Stimulated activated naive B cell treated with anti-CD40 and anti-IgM and Interleukin-4, amounts not matched to agents 10 μg/mL and 1 μg/mL and 100 μg/mL, for 72 hours (primary cell): Measurements from ENCODE around the gene ELSPBP1.
"Not testable (repeated sequence)": the region's sequence is repeated elsewhere in the genome, so short reads cannot be mapped to it uniquely, and the experiment has no call there.

Experiments used
- ATAC-seq, 2 donors: fragments of 150-1000 bp; cut with Tn5 transposase; replicated peaks; 2 replicates each; pipeline ENCODE4 v1.10.0; 2021; ENCODE audit warnings: moderate library complexity in 1 of 2
- DNase-seq: peaks from one replicate; pipeline ENCODE4 v3.0.0; 2021
- H3K27ac Mint-ChIP-seq: one replicate; pipeline ENCODE4 v1.8.0; 2022; ENCODE audit warnings: mild to moderate bottlenecking, mixed read lengths
- H3K27me3 Mint-ChIP-seq, 2 donors: one replicate each; pipeline ENCODE4 v1.8.0; 2022; ENCODE audit warnings: mixed read lengths in 2 of 2
- H3K36me3 Mint-ChIP-seq, 2 donors: one replicate each; pipeline ENCODE4 v1.8.0; 2022; ENCODE audit warnings: mixed read lengths in 2 of 2, mild to moderate bottlenecking in 1 of 2
- H3K4me1 Mint-ChIP-seq, 2 donors: one replicate each; pipeline ENCODE4 v1.8.0; 2022; ENCODE audit warnings: mixed read lengths in 2 of 2, mild to moderate bottlenecking in 1 of 2
- H3K4me3 Mint-ChIP-seq, 2 donors: one replicate each; pipeline ENCODE4 v1.8.0; 2022; ENCODE audit warnings: mild to moderate bottlenecking in 2 of 2, mixed read lengths in 2 of 2, moderate library complexity in 1 of 2
- H3K9me3 Mint-ChIP-seq, 2 donors: one replicate each; pipeline ENCODE4 v1.8.0; 2022; ENCODE audit warnings: mixed read lengths in 2 of 2, mild to moderate bottlenecking in 1 of 2

The ELSPBP1 gene

DNA sequence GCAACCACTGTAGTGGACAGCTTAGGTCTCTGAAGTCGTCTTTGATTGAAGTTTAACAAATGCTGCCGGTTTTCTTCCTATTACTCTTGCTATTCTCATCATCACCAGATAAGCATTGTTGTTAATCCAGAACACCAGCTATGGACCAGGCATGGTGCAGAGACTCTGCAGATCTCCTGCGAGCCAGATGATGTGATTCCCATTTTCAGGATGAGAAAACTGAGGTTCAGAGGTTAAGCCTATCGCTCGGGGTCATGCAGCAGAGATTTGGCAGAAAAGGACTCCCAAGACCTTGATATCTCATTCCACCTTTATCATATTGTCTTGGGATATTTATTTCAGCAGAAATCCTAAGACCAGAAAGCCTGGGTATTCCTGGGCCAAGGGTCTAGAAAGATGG, 65.9 kb downstream of the ELSPBP1 start:
- H3K9me3 Mint-ChIP-seq = no peaks in the 10 kb centered on the region
- H3K36me3 Mint-ChIP-seq = peaks cover 14 to 21% of the 10 kb centered on the region in 2 donors
- DNase-seq = no peak
- peaks cover 0 to 13% of the 10 kb centered on the region in 2 donors for H3K27me3 Mint-ChIP-seq
- H3K4me1 Mint-ChIP-seq = peaks cover 0 to 3% of the 10 kb centered on the region in 2 donors
- no peak for ATAC-seq
- no peak overlapping the region for H3K27ac Mint-ChIP-seq
- no peak overlapping the region for H3K4me3 Mint-ChIP-seq

DNA sequence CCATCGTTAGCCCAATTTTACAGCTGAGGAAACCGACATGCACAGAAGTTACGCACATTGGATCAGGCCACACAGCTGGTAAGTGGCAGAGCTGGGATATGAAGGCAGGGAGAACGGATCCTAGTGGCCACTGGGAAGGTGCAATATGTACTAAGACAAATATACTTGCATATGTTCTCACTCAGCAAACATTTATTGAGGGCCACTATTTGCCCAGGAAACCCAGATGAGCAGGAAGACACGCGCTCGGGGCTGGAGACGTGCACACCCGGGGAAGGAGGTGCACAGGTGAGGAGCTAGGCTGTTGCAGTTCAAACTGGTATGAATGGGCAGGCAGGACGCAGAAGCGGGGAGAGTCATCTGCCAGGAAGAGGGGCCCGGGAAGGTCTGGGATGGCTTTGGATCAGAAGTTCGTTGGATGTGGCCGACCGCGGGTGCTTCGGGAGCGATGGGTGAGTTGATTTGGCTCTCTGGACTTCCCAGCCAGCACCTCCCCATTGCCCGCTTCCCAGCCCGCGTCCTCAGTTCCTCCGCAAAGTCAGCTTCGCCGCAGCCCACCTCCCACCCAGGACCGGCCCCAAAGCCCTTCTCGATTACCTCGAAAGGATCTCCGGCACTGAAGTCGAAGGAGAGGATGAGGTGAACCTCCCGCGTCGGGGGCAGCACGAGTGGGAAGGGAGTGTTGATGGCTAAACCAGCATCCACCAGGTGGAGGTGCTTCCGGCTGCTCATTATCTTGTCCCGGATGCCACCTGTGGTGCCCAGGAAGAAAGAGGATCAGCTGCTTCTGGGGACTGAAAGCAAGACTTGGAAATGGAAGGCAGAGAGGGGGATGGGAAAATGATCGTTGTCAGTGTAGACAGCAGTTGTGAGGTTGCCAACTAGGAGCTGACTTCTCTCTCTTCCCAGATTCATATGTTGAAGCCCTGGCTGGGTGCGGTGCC, 67.2 kb downstream of the ELSPBP1 start:
- ATAC-seq = no peak
- Mint-ChIP-seq H3K9me3 (no peaks in the 10 kb centered on the region), H3K4me3 (no peak overlapping the region), H3K27ac (no peak overlapping the region), H3K36me3 (peaks cover 19 to 27% of the 10 kb centered on the region in 2 donors), H3K4me1 (peaks cover 0 to 3% of the 10 kb centered on the region in 2 donors), H3K27me3 (peaks cover 0 to 13% of the 10 kb centered on the region in 2 donors)
- no peak for DNase-seq

DNA sequence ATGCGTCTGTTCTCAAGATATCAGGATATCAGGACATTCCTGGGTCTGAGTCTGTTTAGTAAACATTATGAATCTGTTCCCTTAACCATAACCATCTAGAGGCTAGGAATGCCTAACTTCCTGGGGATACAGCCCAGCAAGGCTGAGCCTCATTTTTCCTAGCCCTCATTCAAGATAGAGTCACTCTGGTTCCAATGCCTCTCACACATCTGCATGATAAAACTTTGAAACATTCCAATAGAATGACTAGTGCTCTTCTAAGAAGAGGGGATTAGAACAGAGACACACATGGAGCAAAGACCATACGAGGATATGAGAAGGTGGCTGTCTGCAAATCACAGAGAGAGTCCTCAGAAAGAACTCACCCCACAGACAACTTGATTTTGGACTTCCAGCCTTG, 70.1 kb downstream of the ELSPBP1 start:
- H3K4me1 Mint-ChIP-seq = peaks cover 0 to 2% of the 10 kb centered on the region in 2 donors
- H3K27me3 Mint-ChIP-seq = peaks cover 0 to 13% of the 10 kb centered on the region in 2 donors
- DNase-seq (no peak), ATAC-seq (no peak)
- H3K36me3 Mint-ChIP-seq = peaks cover 22 to 33% of the 10 kb centered on the region in 2 donors
- H3K27ac Mint-ChIP-seq = no peak overlapping the region
- H3K9me3 Mint-ChIP-seq = no peaks in the 10 kb centered on the region
- no peak overlapping the region for H3K4me3 Mint-ChIP-seq

DNA sequence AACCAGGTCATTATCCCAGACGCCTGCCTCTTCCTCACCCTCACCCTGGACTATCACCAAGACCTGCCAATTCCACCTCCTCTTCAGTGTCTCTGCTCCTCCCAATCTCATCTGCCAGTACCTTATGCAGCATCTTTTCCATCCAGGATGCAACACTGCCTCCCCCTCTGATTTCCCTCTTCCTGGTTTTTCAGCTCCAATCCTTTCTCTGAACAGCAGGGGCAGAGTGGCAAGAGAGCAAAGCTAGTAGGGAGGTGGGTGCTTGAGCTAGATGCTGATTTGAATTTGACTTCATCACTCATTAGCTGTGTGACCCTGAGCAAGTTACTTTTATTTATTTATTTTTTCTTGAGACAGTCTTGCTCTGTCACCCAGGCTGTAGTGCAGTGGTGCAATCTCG, 75.0 kb downstream of the ELSPBP1 start:
- no peak for DNase-seq
- no peaks in the 10 kb centered on the region for H3K4me1 Mint-ChIP-seq
- H3K36me3 Mint-ChIP-seq = peaks cover 25 to 29% of the 10 kb centered on the region in 2 donors
- no peak overlapping the region for H3K4me3 Mint-ChIP-seq
- H3K27ac Mint-ChIP-seq = no peak overlapping the region
- H3K27me3 Mint-ChIP-seq = no peaks in the 10 kb centered on the region
- no peaks in the 10 kb centered on the region for H3K9me3 Mint-ChIP-seq
- no peak for ATAC-seq

DNA sequence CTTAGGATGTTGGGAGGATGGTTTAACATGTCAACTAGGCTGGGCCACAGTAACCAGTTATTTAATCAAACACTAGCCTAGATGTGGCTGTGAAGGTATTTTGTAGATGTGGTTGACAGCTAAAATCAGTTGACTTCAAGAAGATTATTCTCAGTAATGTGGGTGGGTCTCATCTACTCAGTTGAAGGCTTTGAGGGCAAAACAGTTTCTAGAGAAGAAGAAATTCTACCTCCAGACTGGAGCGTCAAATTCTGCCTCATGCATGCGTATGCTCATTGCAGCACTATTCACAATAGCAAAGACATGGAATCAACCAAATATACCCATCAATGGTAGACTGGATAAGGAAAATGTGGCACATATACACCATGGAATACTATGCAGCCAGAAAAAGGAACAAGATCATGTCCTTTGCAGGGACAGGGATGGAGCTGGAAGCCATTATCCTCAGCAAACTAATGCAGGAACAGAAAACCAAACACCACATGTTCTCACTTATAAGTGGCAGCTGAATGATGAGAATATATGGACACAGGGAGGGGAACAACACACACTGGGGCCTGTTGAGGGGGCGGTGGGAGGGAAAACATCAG, 75.8 kb downstream of the ELSPBP1 start:
- H3K9me3 Mint-ChIP-seq, H3K27me3 Mint-ChIP-seq, H3K4me3 Mint-ChIP-seq, H3K4me1 Mint-ChIP-seq, ATAC-seq, H3K27ac Mint-ChIP-seq, DNase-seq: not testable (repeated sequence)
- peaks cover 23 to 29% of the 10 kb centered on the region in 2 donors for H3K36me3 Mint-ChIP-seq
